GM19043 (cell line): Measurements from ENCODE around the gene IL31RA.
"Not testable (repeated sequence)": the region's sequence is repeated elsewhere in the genome, so short reads cannot be mapped to it uniquely, and the experiment has no call there.

ENCODE experiments used
- ATAC-seq: cut with Tn5 transposase; IDR thresholded peaks from one replicate; pipeline ENCODE4 v1.9.1; 2021; ENCODE audit warnings: low read depth; ENCODE audit not compliant: unreplicated experiment

IL31RA gene

DNA sequence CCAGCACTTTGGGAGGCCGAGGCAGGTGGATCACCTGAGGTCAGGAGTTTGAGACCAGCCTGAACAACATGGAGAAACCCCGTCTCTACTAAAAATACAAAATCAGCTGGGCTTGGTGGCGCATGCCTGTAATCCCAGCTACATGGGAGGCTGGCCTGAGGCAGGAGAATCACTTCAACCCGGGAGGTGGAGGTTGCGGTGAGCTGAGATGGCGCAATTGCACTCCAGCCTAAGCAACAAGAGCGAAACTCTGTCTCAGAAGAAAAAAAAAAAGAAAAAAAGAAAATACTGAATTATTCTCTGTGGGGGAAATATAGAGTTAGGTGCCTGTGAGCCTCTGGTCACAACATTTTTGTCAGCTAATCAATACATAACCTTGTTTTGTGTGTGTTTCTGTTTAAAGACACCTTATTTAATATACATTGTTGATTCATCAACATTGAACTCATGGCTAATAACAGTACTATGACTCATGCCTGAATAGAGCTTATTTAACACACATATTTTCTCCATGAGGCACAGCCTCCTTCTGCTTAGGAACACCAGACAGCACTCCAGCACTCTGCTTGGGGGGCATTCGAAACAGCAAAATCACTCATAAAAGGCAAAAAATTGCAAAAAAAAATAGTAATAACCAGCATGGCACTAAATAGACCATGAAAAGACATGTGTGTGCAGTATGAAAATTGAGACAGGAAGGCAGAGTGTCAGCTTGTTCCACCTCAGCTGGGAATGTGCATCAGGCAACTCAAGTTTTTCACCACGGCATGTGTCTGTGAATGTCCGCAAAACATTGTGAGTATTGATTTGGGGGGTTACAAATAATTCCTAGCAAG, at the start of gene IL31RA:
Gene IL31RA (plus strand): TSS at position 519 of the 836 bp plus-strand sequence. CDS start 214 bp downstream, at position 733.
- no peak for ATAC-seq

DNA sequence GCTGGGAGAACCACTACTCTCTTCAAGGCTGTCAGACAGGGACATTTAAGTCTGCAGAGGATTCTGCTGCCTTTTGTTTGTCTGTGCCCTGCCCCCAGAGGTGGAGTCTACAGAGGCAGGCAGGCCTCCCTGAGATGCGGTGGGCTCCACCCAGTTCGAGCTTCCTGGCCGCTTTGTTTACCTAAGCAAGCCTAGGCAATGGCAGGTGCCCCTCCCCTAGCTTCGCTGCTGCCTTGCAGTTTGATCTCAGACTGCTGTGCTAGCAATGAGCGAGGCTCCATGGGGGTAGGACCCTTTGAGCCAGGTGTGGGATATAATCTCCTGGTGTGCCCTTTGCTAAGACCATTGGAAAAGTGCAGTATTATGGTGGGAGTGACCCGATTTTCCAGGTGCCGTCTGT, 42.3 kb upstream of the IL31RA start:
- ATAC-seq = not testable (repeated sequence)

GRCh38 chr5:55815939-55816338, 35.2 kb upstream of the IL31RA start:
- not testable (repeated sequence) for ATAC-seq

- no peak for ATAC-seq
Observed at GRCh38 chr5:55816342-55816741, 34.8 kb upstream of the IL31RA start.

GRCh38 chr5:55817030-55817429, 34.1 kb upstream of the IL31RA start:
- ATAC-seq = no peak

DNA sequence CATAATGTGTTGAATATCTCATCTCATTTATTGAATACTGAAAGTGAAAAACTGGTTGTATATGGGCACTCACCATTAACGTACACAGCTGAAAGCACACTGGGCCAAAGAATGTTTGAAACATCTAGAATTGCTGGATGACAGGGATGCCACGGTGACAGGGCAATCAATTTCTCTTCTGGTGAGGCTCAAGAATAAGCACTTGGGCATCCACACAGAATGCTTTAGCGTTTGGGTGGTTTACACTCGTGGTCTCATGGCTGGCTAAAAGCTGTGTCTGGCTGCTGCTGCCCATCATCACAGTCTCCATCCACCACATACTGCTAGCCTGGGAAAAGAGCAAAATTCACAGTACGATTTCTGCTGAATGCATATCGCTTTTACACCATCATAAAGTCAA, 30.7 kb upstream of the IL31RA start:
- ATAC-seq = no peak

- no peak for ATAC-seq
Observed at GRCh38 chr5:55821731-55822512, 29.2 kb upstream of the IL31RA start.

DNA sequence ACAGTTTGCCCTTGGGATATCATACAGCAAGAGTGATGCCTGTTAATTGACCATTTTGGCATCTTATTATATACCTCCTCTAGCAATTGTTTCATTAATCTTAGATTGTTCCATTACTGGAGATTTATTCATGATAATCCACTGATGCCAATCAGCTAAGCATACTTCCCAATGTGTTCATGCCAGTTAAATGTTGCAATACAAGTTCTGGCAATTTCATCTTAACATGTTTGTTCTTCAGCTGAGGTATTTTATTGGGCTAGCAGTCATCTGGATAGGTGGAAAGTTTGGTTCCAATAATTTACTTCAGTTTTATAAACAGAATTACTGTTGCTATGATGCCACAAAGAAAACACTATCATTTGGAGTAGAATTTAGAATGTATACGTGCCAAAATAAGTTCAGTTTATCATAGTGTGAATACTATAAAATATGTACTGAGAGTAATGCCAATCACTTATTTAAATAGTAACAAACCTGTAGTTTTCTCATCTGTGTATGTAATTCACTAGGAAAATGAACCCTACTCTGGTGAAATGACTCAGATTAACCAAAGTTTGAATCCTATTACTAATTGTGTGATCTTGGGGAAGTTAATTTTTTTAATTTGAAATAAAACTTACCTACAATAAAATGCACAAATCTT, 27.9 kb upstream of the IL31RA start:
- no peak for ATAC-seq

DNA sequence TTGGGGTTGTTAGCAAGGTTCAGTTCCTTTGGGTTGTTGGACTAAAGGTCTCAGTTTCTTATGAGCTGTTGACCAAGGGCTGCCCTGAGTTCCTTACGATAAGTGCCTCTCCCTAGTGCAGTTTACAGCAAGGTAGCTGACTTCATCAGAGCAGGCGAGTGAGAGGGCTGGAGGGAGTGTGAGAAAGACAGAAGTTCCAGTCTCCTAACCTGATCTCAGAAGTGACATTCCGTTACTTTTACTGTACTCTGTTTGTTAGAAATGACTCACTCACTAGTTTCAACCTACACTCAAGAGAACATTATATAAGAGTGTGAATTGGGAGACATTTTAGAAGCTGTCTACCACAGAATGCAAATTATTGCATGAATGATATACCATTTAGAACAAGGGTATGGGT, 21.2 kb upstream of the IL31RA start:
- ATAC-seq = no peak

DNA sequence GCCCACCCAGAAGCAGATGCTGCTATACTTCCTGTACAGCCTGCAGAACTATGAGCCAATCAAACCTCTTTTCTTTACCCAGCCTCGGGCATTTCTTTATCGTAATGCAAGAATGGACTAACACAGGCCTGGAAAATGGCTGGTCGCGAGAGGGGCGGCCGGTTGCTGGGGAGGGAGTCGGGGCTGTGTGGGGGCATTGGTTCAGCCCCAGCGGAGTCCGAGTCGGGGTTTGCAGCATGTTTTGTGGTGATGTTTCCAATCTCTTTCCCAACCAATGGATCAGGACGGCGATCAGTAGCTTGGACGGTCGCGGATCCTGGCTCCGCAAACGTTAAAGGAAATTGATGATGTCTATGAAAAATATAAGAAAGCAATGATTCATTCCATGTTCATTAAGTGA, 18.7 kb upstream of the IL31RA start:
- no peak for ATAC-seq

DNA sequence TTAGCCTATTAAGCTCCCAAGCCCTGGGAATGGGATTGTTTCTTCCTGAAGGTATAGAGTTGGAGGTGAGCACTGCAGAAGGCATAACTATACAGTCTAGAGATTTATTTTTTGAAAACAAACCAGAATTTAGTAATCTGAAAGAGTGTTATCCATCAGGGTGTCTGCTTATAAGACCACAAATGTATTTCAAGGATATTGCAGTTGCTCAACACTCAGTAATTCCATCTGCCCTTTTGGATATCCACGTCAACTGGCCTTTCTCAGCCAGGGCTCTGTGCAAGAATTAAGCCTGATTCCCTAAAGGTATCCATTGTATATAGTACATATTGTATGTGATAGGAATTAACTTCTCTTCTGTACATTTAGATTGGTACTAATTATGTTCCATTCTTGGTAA, 15.0 kb upstream of the IL31RA start:
- no peak for ATAC-seq

DNA sequence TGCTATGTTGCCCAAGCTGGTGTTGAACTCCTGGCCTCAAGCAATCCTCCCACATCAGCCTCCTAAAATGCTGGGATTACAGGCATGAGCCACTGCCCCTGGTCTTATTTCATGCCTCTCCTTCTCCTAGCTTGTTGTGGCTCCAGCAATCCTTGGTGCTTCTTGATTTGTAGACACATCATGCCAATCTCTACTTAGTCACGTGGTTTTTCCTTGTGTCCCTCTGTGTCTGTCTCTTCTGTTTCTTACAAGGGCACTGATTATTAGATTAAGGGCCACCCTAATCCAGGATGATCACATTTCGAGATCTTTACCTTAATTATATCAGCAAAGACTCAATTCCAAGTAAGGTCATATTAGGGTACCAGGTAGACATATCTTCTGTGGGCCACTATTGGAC, 9.2 kb upstream of the IL31RA start:
- no peak for ATAC-seq

DNA sequence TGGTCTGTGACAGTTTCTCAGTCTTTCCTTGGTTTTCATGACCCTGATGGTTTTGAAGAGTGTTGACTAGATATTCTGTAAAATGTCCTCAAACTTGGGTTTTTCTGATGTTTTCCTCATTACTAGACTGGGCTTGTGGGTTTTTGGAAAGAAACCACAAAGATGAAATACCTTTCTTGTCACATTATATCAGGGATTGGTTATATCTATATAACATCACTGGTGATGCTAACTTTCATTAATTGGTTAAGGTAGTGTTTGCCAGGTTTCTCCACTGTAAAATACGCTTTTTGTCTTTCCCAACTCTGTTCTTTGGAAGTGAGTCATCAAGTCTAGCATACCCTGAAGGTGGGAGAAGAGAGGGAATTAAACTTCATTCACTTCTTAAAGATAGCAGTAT, 3.3 kb upstream of the IL31RA start:
- no peak for ATAC-seq

GRCh38 chr5:55848783-55849182, 2.4 kb upstream of the IL31RA start:
- no peak for ATAC-seq

- no peak for ATAC-seq
Observed at GRCh38 chr5:55851675-55851979, 470 bp downstream of the IL31RA start.

DNA sequence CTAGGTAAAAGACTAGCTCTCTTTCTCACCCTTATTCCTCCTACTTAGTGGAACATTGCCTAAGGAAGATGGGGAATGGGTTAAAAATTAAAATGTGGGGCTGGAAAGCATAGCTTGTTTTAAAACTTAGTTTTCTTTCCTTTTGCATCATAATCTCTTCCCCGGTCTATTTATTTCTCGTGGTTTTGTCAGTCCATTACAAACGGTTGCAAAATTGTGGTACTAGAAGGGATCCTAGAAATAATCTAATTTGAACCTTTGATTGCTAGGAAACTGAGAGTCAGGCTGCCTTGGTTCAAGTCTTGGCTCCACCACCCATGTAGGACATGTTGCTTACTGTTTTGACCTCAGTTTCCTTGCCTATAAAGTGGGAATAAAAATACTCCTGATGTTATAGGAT, 1.3 kb downstream of the IL31RA start:
- no peak for ATAC-seq

GRCh38 chr5:55853041-55853670, 2.0 kb downstream of the IL31RA start:
- ATAC-seq = no peak

DNA sequence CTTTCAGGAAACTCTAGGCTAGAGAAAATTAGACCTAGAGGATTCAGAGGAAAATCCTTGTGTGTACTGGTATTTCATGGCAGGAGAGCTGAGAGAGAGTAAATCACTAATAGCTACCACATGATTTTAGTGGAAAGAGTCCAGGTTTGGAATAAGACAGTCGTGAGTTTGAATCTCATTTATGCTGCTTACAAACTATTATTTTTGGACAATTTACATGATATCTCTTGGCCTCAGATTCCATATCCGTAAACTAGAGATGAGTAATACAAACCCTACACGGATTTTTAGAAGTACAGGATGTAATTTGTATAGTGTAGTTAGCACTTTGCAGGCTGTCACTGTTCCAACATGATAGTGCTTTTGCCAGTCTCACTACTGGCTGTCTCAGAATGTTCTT, 2.7 kb downstream of the IL31RA start:
- ATAC-seq = no peak

DNA sequence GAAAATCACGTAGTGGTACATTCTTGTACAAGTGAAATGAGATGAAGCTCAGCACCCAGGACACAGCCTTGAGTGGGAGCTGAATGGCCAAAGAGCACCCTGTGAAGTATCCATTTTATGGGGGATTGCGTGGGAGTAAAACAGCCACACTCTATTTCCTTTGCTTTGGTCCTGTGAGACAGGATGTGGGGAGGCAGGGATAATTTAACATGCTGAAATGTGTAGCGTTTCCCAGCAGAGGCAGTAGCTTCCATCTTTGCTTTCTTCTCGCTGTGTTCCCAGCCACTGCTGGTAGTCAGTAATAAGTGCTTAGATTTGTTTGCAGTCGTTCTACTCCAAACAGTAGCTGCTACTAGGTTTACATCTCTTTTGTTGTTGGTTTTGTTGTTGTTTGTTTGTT, 4.4 kb downstream of the IL31RA start:
- no peak for ATAC-seq

GRCh38 chr5:55856516-55857246, 5.5 kb downstream of the IL31RA start:
- ATAC-seq = no peak
